ENCODE data around the gene GLOD4.
"Not testable (repeated sequence)": the region's sequence is repeated elsewhere in the genome, so short reads cannot be mapped to it uniquely, and the experiment has no call there.

Gene GLOD4

GRCh38 chr17:773016-773415 is 9.1 kb downstream of the GLOD4 start:
- no peak for DNase-seq

DNA sequence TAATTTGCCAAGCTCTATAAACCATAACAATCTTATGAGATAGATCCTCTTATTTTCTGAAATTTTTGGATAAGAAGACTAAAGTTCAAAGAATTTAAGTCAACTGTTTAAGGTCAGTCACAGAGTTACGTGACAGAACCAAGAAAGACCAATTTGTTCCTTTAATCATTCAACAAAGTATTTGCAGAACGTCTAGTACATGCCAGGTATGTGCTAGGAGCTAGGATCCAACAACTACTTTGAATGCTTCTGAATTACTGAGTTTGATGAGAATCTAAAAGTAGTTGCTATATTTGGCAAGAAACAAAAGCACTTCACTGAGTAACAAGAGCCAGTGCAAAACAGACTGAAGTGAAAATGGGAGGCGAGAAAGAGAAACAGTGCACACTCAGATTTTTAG is 15.0 kb downstream of the GLOD4 start:
- no peak for DNase-seq

DNA sequence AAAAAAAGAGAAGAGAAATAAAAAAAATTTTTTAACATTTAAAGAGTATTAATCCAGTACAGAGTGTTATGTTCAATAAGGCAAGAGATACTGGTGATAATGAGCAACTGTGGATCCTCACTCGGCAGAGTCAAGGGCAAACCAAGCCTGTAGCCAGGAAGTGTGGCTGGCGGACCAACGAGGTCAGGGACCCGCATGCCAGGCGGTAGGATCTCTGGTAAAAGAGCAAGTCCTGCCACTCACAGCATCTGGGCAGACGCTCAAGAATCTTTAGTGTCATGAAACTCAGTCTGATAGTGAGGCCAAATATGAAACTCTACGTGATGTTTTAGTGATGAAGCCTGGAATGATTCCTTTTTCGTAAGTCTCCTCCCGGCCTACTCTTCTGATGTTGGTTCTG is 21.7 kb downstream of the GLOD4 start:
- DNase-seq, result no peak

DNA sequence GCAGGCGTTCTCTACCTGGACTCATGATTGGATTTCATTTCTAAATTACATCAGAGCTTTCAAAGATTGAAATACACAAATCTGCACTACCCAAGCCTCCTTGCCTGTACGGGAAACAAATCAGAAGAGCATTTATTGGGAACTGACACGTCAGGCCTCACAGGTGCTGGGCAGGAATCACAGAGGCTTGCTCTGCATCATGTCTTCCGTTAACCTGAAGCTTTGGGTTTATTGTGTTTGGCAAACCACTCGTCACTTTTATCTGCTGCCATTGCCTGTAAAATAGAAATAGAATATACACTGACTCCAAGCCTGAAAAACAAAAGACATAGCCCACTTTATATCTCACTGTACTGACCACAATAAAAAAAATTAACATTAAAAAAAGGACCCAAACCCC is 22.1 kb downstream of the GLOD4 start:
- no peak for DNase-seq

DNA sequence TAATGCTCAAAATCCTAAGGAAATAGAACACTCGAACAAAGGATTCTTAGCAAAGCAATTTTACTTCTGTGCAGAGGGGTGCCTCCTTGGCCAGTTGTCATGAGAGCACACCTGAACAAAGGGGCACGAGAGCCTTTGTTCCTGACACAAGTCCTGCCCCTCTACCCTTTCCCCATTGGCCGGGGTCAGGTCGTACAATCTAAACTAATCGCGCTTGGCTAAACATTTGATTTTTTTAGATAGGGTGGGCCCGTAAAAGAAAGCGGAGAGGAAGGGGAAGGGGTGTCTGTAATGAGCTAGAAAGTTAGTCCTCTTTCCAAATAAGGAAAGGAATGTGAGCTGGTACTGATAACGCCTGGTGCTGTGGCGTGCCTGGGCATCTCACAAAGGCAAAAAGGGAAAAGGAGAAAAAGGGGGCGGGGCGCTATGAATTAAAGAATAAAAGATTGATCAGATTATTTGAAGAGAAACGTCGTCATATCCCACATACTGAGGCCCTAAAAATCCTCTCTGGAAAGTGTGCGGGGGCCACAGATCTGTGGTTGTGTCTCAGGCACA is 26.0 kb downstream of the GLOD4 start:
- not testable (repeated sequence) for DNase-seq

- DNase-seq, result not testable (repeated sequence)
These were observed 26.6 kb downstream of the GLOD4 start for GRCh38 chr17:755319-755961.

DNA sequence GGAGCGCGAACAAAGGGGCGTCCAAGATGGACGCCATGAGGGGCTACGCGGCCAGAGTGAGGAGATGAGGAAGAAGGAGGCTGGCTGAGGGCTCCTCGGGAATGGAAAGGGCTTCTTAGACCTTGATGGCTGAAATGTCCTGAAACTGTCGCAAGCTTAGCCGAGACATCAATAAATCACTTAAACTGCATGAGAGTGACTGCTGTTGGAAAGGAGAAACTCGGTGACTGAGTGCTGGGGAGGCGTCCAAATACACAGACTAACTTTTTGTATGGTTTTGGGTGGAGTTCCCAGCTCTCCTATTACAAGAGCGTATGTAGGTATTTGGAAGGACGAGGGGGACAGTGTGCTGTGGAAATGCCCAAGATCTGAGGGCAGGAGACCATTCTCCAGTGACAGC is 28.7 kb downstream of the GLOD4 start:
- no peak for DNase-seq

DNA sequence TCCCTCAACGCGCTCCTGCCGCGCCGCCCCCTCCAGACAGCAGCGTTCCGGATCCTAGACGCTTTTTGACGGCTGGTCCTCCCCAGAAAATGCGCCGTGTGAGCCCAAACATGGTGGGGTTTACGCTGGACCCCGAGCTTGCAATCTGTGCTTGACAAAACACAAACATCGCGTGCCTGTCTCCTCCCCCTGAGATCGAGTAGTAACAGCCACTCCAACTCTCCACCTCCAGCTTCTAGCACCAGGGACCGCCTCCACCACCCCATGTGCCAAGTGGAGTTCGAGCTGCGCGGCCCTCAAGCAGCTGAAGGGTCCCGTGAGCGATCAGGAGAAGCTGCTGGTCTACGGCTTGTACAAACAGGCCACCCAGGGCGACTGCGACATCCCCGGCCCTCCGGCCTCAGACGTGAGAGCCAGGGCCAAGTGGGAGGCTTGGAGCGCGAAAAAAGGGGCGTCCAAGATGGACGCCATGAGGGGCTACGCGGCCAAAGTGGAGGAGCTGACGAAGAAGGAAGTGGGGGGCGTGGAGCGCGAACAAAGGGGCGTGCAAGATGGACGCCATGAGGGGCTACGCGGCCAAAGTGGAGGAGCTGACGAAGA is 29.4 kb downstream of the GLOD4 start:
- no peak for DNase-seq

- peak; percentile 86 for DNase-seq
These were observed 30.0 kb downstream of the GLOD4 start, which contains the start of gene GEMIN4 for GRCh38 chr17:752002-752619. Gene GEMIN4, minus strand, starts transcription at chr17:752264. Its CDS starts 122 bp downstream, at chr17:752142.

GRCh38 chr17:751269-752001 is 30.6 kb downstream of the GLOD4 start:
- no peak for DNase-seq

- DNase-seq, result no peak
These were observed 31.5 kb downstream of the GLOD4 start for GRCh38 chr17:750431-751037.

GRCh38 chr17:749359-749758 is 32.7 kb downstream of the GLOD4 start:
- not testable (repeated sequence) for DNase-seq

- DNase-seq, result not testable (repeated sequence)
These were observed 33.5 kb downstream of the GLOD4 start for GRCh38 chr17:748604-749003.

GRCh38 chr17:746783-747629 is 35.1 kb downstream of the GLOD4 start:
- DNase-seq, result no peak

DNA sequence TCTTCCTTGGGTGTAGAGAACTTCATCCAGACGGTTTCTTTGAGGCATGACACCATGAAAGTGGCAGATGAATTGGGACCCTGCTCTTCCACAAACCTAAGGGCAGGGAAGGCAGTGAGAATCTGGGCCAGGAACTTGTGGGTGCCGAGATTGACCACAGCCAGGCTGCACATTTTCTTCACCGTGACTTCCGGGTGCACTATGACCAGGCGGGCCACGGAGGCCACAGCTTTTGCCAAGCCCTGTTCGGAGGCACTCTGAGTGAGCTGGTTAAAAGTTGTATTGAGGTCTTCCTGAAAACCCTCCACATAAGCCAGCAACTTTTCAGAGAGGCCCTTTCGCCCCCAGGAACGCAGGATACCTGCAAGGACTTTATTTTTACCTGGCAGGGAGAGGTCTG is 35.9 kb downstream of the GLOD4 start:
- no peak for DNase-seq

- DNase-seq, result no peak
These were observed 36.7 kb downstream of the GLOD4 start for GRCh38 chr17:745406-745805.

- DNase-seq, result no peak
These were observed 37.1 kb downstream of the GLOD4 start for GRCh38 chr17:744937-745336.

DNA sequence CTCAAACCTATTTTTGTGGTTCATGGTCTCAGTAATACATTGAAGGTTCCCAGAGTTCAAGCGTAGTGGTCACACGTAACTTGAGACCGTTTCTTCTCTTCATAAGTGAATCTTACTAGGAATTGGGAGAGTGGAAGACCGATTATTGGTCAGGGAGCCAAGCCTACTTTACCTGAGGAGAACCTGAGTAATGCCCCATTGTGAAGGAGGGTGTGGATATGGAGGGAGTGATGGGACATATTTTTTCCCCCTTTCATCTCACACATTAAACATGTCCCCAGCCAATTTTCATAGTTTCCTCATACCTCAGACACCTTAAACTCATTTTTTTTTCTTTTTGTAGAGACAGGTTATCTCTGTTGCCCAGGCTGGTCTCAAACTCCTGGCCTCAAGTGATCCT is 38.9 kb downstream of the GLOD4 start:
- no peak for DNase-seq

- no peak for DNase-seq
These were observed 39.8 kb downstream of the GLOD4 start for GRCh38 chr17:742147-742793.

DNA sequence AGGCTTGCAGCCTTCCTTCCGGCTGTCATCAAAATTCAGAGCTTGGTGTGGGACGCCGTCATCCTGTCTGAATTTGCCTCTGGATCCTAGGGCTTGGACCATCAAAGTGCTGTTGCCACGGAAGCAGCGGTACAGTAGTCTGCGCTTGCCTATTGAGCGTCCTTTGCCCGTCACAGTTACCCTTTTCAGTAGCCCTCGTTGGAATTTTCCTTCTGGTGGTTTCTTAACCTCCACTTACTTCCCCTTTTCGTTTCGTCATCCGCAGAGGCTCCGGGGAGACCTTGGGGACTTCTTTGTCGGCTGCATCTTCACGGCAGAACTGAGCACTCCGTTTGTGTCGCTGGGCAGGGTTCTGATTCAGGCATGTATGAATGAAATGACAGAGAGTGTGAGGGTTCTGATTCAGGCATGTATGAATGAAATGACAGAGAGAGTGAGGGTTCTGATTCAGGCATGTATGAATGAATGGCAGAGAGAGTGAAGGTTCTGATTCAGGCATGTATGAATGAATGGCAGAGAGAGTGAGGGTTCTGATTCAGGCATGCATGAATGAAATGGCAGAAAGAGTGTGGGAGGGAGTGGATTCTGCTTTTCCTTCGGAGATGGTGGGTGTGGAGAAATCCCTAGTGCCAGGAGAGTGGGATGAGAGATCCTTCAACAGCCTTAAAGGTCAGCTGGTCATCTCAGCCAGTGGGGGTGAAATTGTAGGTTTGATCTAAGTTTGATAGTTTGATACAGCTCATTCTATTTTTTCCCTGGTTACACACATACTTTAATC is 41.7 kb downstream of the GLOD4 start:
- no peak for DNase-seq

Data from SHP77 treated with DMSO at 0.1 percent for 48 hours (cell line).